Activated CD4-positive, alpha-beta T cell treated with anti-CD3 and anti-CD28 coated beads, Interleukin-2, amount 10 ng/mL, durations not matched to agents 24 days and 14 days (primary cell): ENCODE data around the gene IRAK4. TPM values are rescaled to one million over a fixed set of nuclear protein-coding genes. Genes with fewer than 3 reads are reported as not detected.
"Not testable (repeated sequence)": the region's sequence is repeated elsewhere in the genome, so short reads cannot be mapped to it uniquely, and the experiment has no call there.

Source experiments
- DNase-seq: peaks from one replicate; pipeline ENCODE4 v3.0.0; 2022
- H3K27ac Mint-ChIP-seq: one replicate; pipeline ENCODE4 v1.8.0; 2022; ENCODE audit warnings: mild to moderate bottlenecking, mixed read lengths
- H3K27me3 Mint-ChIP-seq: one replicate; pipeline ENCODE4 v1.8.0; 2022; ENCODE audit warnings: mixed read lengths
- H3K36me3 Mint-ChIP-seq: one replicate; pipeline ENCODE4 v1.8.0; 2022; ENCODE audit warnings: low read depth, mild to moderate bottlenecking, mixed read lengths
- H3K4me1 Mint-ChIP-seq: one replicate; pipeline ENCODE4 v1.8.0; 2021; ENCODE audit warnings: mixed read lengths
- H3K4me3 Mint-ChIP-seq: one replicate; pipeline ENCODE4 v1.8.0; 2022; ENCODE audit warnings: mild to moderate bottlenecking, moderate library complexity, mixed read lengths
- H3K9me3 Mint-ChIP-seq: one replicate; pipeline ENCODE4 v1.8.0; 2021; ENCODE audit warnings: mixed read lengths
- intact Hi-C: fragments of 100-400 bp; cut with micrococcal nuclease; formaldehyde crosslinking; loops from one replicate; pipeline ENCODE4 v1.15.1; 2023
- total RNA-seq: library from RNA; stranded (reverse); gene quantifications from 2 replicates; pipeline ENCODE4 v1.2.3, GENCODE V29; 2022

Gene IRAK4
- total RNA-seq, 1 donor from 2014 or later, result 23.5 TPM

- Mint-ChIP-seq H3K27ac (no peak overlapping the region), H3K9me3 (peaks cover 6% of the 10 kb centered on the region), H3K4me1 (peaks cover 18% of the 10 kb centered on the region), H3K36me3 (peaks cover 53% of the 10 kb centered on the region), H3K27me3 (no peaks in the 10 kb centered on the region), H3K4me3 (no peak overlapping the region)
- no peak for DNase-seq
- intact Hi-C loops, result no loop called here
Measured at GRCh38 chr12:43750814-43751213, 7.9 kb upstream of the IRAK4 start.

- peaks cover 21% of the 10 kb centered on the region for H3K4me1 Mint-ChIP-seq
- H3K27ac Mint-ChIP-seq, H3K9me3 Mint-ChIP-seq, intact Hi-C loops, H3K4me3 Mint-ChIP-seq, DNase-seq, H3K27me3 Mint-ChIP-seq: not testable (repeated sequence)
- H3K36me3 Mint-ChIP-seq, result peaks cover 56% of the 10 kb centered on the region
Measured at GRCh38 chr12:43751360-43751759, 7.4 kb upstream of the IRAK4 start.

GRCh38 chr12:43754015-43754414 lies 4.7 kb upstream of the IRAK4 start:
- Mint-ChIP-seq H3K27ac (no peak overlapping the region), H3K4me3 (no peak overlapping the region), H3K36me3 (peaks cover 58% of the 10 kb centered on the region), H3K4me1 (peaks cover 31% of the 10 kb centered on the region), H3K27me3 (no peaks in the 10 kb centered on the region), H3K9me3 (peaks cover 10% of the 10 kb centered on the region)
- DNase-seq, result no peak
- intact Hi-C loops, result no loop called here

GRCh38 chr12:43758247-43758727 lies 464 bp upstream of the IRAK4 start:
- no peaks in the 10 kb centered on the region for H3K27me3 Mint-ChIP-seq
- peaks cover 40% of the 10 kb centered on the region for H3K36me3 Mint-ChIP-seq
- H3K9me3 Mint-ChIP-seq, result peaks cover 4% of the 10 kb centered on the region
- H3K4me3 Mint-ChIP-seq, result peak overlapping the region; percentile 89
- peaks cover 46% of the 10 kb centered on the region for H3K4me1 Mint-ChIP-seq
- intact Hi-C loops, result loop anchor here (1.0 kb wide), 1 partner anchor 48 kb away; the partner anchor contains the start of gene TWF1
- no peak for DNase-seq
- H3K27ac Mint-ChIP-seq, result peak overlapping the region; percentile 98

- intact Hi-C loops, result no loop called here
- Mint-ChIP-seq H3K4me1 (peaks cover 44% of the 10 kb centered on the region), H3K36me3 (peaks cover 31% of the 10 kb centered on the region), H3K9me3 (peaks cover 4% of the 10 kb centered on the region), H3K4me3 (peak overlapping the region; percentile 89), H3K27me3 (no peaks in the 10 kb centered on the region), H3K27ac (peak overlapping the region; percentile 81)
- DNase-seq, result no peak
Measured at GRCh38 chr12:43760396-43760795, 1.6 kb downstream of the IRAK4 start.

GRCh38 chr12:43761500-43761899 lies 2.7 kb downstream of the IRAK4 start:
- Mint-ChIP-seq H3K36me3 (peaks cover 23% of the 10 kb centered on the region), H3K4me3 (peak overlapping the region; percentile 60), H3K4me1 (peaks cover 35% of the 10 kb centered on the region), H3K27ac (no peak overlapping the region), H3K9me3 (peaks cover 2% of the 10 kb centered on the region), H3K27me3 (no peaks in the 10 kb centered on the region)
- no peak for DNase-seq
- intact Hi-C loops, result no loop called here

- no peaks in the 10 kb centered on the region for H3K9me3 Mint-ChIP-seq
- DNase-seq, result no peak
- H3K27me3 Mint-ChIP-seq, result no peaks in the 10 kb centered on the region
- peak overlapping the region; percentile 7 for H3K4me3 Mint-ChIP-seq
- H3K4me1 Mint-ChIP-seq, result peaks cover 30% of the 10 kb centered on the region
- H3K36me3 Mint-ChIP-seq, result peaks cover 22% of the 10 kb centered on the region
- H3K27ac Mint-ChIP-seq, result no peak overlapping the region
- intact Hi-C loops, result no loop called here
Measured at GRCh38 chr12:43762596-43762995, 3.8 kb downstream of the IRAK4 start.

GRCh38 chr12:43763769-43764168 lies 5.0 kb downstream of the IRAK4 start:
- H3K9me3 Mint-ChIP-seq, result no peaks in the 10 kb centered on the region
- DNase-seq, result no peak
- H3K36me3 Mint-ChIP-seq, result peaks cover 24% of the 10 kb centered on the region
- no peak overlapping the region for H3K27ac Mint-ChIP-seq
- H3K4me3 Mint-ChIP-seq, result no peak overlapping the region
- intact Hi-C loops, result no loop called here
- H3K4me1 Mint-ChIP-seq, result peaks cover 26% of the 10 kb centered on the region
- H3K27me3 Mint-ChIP-seq, result no peaks in the 10 kb centered on the region

- Mint-ChIP-seq H3K4me3 (no peak overlapping the region), H3K27ac (no peak overlapping the region), H3K36me3 (peaks cover 28% of the 10 kb centered on the region), H3K4me1 (peaks cover 26% of the 10 kb centered on the region), H3K9me3 (no peaks in the 10 kb centered on the region), H3K27me3 (no peaks in the 10 kb centered on the region)
- intact Hi-C loops, result no loop called here
- DNase-seq, result no peak
Measured at GRCh38 chr12:43764528-43764927, 5.8 kb downstream of the IRAK4 start.

- no peak overlapping the region for H3K27ac Mint-ChIP-seq
- no peaks in the 10 kb centered on the region for H3K27me3 Mint-ChIP-seq
- no peak overlapping the region for H3K4me3 Mint-ChIP-seq
- intact Hi-C loops, result no loop called here
- DNase-seq, result peak; percentile 8
- H3K4me1 Mint-ChIP-seq, result peaks cover 19% of the 10 kb centered on the region
- H3K36me3 Mint-ChIP-seq, result peaks cover 34% of the 10 kb centered on the region
- no peaks in the 10 kb centered on the region for H3K9me3 Mint-ChIP-seq
Measured at GRCh38 chr12:43766291-43766690, 7.5 kb downstream of the IRAK4 start.

GRCh38 chr12:43776498-43776897 lies 17.7 kb downstream of the IRAK4 start:
- Mint-ChIP-seq H3K27ac (no peak overlapping the region), H3K36me3 (peaks cover 22% of the 10 kb centered on the region), H3K27me3 (no peaks in the 10 kb centered on the region), H3K4me3 (no peak overlapping the region), H3K9me3 (no peaks in the 10 kb centered on the region), H3K4me1 (no peaks in the 10 kb centered on the region)
- intact Hi-C loops, result loop anchor here (1.0 kb wide), 1 partner anchor 106 kb away; no protein-coding TSS in a partner anchor
- peak; percentile 64 for DNase-seq

GRCh38 chr12:43786899-43787693 lies 28.3 kb downstream of the IRAK4 start:
- H3K36me3 Mint-ChIP-seq, result peaks cover 39% of the 10 kb centered on the region
- intact Hi-C loops, result no loop called here
- H3K4me3 Mint-ChIP-seq, result no peak overlapping the region
- no peaks in the 10 kb centered on the region for H3K9me3 Mint-ChIP-seq
- no peak for DNase-seq
- no peaks in the 10 kb centered on the region for H3K4me1 Mint-ChIP-seq
- no peak overlapping the region for H3K27ac Mint-ChIP-seq
- H3K27me3 Mint-ChIP-seq, result no peaks in the 10 kb centered on the region

- no peak for DNase-seq
- Mint-ChIP-seq H3K9me3 (no peaks in the 10 kb centered on the region), H3K4me3 (no peak overlapping the region), H3K27ac (no peak overlapping the region), H3K36me3 (peaks cover 29% of the 10 kb centered on the region), H3K4me1 (no peaks in the 10 kb centered on the region), H3K27me3 (no peaks in the 10 kb centered on the region)
- intact Hi-C loops, result no loop called here
Measured at GRCh38 chr12:43789941-43790340, 31.2 kb downstream of the IRAK4 start.

- intact Hi-C loops, result no loop called here
Measured at GRCh38 chr12:43795716-43796280, 37.0 kb downstream of the IRAK4 start.

More at GRCh38 chr12:43795716-43796280, 37.0 kb downstream of the IRAK4 start:
- peaks cover 4% of the 10 kb centered on the region for H3K4me1 Mint-ChIP-seq
- peaks cover 34% of the 10 kb centered on the region for H3K36me3 Mint-ChIP-seq
- H3K27ac Mint-ChIP-seq, result no peak overlapping the region
- no peaks in the 10 kb centered on the region for H3K9me3 Mint-ChIP-seq
- no peak overlapping the region for H3K4me3 Mint-ChIP-seq
- no peak for DNase-seq
- H3K27me3 Mint-ChIP-seq, result no peaks in the 10 kb centered on the region
